Left ventricle myocardium superior (tissue), 1 donor: Measurements from ENCODE around the gene CHST9. TPM values are rescaled to one million over a fixed set of nuclear protein-coding genes. Genes with fewer than 3 reads are reported as not detected.
"Not testable (repeated sequence)": the region's sequence is repeated elsewhere in the genome, so short reads cannot be mapped to it uniquely, and the experiment has no call there.

ENCODE experiments used
- ATAC-seq: fragments of 200-7000 bp; cut with Tn5 transposase; one replicate; pipeline ENCODE4 v1.9.1; 2020; ENCODE audit warnings: mild to moderate bottlenecking, moderate library complexity
- DNase-seq: peaks from one replicate; pipeline ENCODE4 v3.0.0-alpha.2; 2020
- intact Hi-C: fragments of 100-400 bp; cut with micrococcal nuclease; formaldehyde crosslinking; loops from one replicate; pipeline ENCODE4 v1.11.0; 2022
- long read RNA-seq: library from polyadenylated mRNA; unstranded; transcript quantifications from one replicate; pipeline ENCODE4 v2.0.0, GENCODE V29; 2021
- total RNA-seq: library from RNA; stranded (reverse); fragmentation: NEBNext Ultra II Directional; extraction: Animal tissue kit (Norgen Biotek cat#: 25700); gene quantifications from one replicate; pipeline ENCODE4 v1.2.1, GENCODE V29; 2021
- donor health status: DM: no; HTN: yes; CAD: no; lungs with severe emphysema.

The CHST9 gene, protein sequence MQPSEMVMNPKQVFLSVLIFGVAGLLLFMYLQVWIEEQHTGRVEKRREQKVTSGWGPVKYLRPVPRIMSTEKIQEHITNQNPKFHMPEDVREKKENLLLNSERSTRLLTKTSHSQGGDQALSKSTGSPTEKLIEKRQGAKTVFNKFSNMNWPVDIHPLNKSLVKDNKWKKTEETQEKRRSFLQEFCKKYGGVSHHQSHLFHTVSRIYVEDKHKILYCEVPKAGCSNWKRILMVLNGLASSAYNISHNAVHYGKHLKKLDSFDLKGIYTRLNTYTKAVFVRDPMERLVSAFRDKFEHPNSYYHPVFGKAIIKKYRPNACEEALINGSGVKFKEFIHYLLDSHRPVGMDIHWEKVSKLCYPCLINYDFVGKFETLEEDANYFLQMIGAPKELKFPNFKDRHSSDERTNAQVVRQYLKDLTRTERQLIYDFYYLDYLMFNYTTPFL
- total RNA-seq, result 7.0 TPM
- long read RNA-seq, full-length matches to known transcripts, result 13 of 19 reads
- long read RNA-seq, partial matches to known transcripts, result 1 of 19 reads
- long read RNA-seq, other reads (novel, unspliced or antisense), result 5 of 19 reads

DNA sequence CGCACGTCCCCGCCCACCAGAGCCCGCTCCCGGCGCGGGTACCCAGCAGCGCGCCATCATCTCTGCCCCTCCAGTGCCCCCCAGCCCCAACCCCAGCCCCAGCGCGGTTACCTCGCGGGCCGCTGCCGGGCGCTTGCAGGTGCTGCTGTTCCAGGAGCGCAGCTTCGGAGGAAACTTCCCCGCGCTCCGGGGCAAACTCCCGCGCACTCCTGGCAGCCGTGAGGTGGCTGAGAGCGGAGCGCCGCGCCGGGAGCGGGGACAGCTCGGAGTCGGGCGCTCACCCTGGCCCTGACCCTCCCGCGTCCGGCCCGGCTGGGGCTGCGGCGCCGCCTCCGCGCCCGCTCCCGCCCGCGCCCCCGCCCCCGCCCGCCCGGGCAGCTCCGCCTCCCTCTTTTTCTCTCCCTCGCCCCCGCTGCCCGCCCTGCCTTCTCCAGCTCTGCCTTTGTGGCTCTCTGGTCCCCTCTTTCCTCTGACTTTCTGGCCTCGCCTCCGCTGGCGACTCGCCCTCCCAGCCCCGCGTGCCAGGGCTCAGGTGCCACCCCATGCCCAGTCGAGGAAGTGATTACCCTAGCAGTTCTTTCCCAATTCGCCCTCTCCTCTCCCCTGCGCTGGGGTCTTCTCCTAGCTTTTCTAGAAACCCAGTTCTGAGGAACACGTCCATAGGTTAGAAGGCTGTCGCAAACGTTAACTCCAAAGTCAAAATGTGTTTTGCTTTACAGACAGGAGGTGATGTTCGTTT, at the start of gene CHST9:
CHST9 (minus strand) TSS at position 284 of the 739 bp plus-strand sequence. CDS start 42,499 bp downstream, outside the sequence.
- DNase-seq (peak; percentile 70), ATAC-seq (peak; percentile 89)
- intact Hi-C loops, result loop anchor here (5.0 kb wide), 1 partner anchor 168 kb away; no protein-coding TSS in a partner anchor

- ATAC-seq, DNase-seq, intact Hi-C loops: not testable (repeated sequence)
Measured at GRCh38 chr18:27232355-27232754, 47.2 kb upstream of the CHST9 start.

GRCh38 chr18:27231671-27232070, 46.6 kb upstream of the CHST9 start:
- ATAC-seq, intact Hi-C loops, DNase-seq: not testable (repeated sequence)

- DNase-seq, intact Hi-C loops, ATAC-seq: not testable (repeated sequence)
Measured at GRCh38 chr18:27231221-27231620, 46.1 kb upstream of the CHST9 start.

GRCh38 chr18:27227721-27228120, 42.6 kb upstream of the CHST9 start:
- intact Hi-C loops, result no loop called here
- ATAC-seq (no peak), DNase-seq (no peak)

DNA sequence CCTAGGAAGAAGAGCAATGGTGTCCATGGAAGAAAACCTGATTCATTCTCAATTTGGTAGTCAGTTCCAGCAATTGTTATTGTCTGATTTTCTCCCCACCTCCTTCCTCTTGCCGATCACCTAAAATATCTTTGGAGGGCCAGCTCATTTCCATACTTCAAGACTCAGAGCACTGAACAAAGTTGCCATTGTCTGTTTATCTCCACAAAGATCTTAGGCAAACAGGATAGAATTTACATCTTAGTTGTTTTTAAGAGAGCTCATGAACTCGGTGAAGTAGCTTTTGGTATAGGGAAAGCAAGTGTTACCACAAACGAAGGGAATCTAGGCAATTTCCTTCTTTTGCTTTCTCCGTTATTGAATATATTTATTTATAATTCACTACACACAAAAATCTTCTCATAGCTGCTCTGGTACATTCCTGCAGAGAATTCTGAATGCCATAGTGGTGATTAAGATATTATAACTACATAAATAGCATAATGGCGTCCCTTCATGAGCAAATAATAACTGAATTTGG, 41.5 kb upstream of the CHST9 start:
- intact Hi-C loops, result no loop called here
- no peak for DNase-seq
- ATAC-seq, result no peak

- intact Hi-C loops, result no loop called here
- ATAC-seq (no peak), DNase-seq (no peak)
Measured at GRCh38 chr18:27225947-27226481, 40.9 kb upstream of the CHST9 start.

DNA sequence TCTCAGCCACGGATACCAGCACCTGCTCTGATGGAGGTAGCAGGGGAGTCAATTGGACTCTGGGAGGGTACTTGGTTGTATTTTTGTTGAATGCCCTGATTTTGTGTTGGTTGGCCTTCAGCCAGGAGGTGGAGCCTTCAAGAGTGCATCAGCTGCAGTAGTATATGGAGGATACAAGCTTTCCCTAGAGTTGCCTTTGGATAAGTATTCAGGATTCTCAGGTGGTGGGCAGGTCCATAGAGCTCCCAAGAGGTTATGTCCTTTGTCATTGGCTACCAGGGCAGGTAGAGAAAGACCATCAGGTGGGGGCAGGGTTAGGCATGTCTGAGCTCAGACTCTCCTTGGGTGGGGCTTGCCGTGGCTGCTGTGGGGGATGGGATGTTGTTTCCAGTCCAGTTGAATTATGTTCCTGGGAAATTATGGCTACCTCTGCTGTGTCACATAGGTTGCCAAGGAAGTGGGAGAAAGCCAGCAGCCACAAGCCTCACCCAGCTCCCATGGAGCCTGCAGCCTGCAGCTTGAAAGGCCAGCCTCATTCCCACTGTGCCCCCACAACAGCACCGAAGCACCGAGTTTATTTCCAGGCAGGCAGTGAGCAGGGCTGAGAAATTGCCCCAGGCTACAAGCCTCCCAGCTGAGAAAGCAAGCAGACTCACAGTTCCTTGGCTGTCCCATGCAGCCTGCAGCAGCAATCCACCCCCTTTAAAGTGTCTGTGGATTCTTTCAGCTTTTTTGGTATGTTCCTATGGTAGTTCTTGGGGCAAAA, 38.6 kb upstream of the CHST9 start:
- ATAC-seq, result no peak
- intact Hi-C loops, result no loop called here
- DNase-seq, result no peak

- intact Hi-C loops, result no loop called here
Measured at GRCh38 chr18:27214831-27215230, 29.7 kb upstream of the CHST9 start.

DNA sequence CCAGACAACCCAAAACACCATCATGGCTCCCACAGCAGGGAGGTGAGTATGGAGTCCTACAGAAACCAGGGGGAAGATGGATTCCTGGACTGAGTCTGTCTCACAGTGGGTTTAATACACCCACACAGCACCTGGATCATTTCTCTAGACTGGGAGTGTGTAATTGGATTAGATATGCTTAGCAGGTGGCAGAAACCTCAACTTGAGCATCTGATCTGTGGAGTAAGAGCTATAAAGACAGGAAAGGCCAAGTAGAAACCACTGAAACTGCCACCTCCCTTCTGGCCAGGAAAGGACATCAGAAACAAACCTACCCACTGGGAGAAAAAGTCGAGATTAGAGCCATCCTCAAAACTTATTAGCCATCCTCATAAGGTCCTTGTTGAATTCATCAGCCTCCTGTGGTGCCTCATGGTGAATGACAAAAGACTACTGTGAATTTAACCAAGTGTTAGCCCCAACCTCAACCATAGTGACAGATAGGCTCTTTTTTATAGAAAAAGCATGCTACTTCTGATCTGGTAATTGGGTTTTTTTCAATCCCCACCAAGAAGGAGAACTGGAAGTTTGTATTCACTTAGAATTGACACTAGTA, 28.1 kb upstream of the CHST9 start:
- no peak for DNase-seq
- no peak for ATAC-seq
- intact Hi-C loops, result no loop called here

More at GRCh38 chr18:27214831-27215230, 29.7 kb upstream of the CHST9 start:
- no peak for DNase-seq
- no peak for ATAC-seq

DNA sequence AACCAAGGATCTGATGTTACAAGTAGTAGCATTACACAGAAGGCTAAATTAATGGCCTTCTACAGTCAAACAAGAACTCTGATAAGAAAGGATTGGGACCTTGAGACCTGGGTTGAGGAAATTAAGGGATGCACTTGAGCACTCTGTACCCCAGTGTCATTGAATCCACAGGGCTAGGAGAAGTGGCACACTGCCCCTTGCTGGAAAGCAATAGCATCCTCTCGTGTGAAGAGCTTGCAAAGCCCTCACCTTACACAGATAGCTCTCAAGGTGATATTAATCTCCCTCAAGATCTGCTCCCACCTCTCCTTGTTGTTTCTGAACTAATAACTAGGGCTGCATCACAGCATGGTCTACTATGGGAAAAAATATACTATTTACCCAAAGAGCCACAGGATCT, 26.5 kb upstream of the CHST9 start:
- intact Hi-C loops, result no loop called here
- DNase-seq (no peak), ATAC-seq (no peak)

GRCh38 chr18:27206411-27206810, 21.3 kb upstream of the CHST9 start:
- ATAC-seq (no peak), DNase-seq (no peak)
- intact Hi-C loops, result no loop called here

GRCh38 chr18:27202741-27203140, 17.6 kb upstream of the CHST9 start:
- ATAC-seq (no peak), DNase-seq (no peak)
- intact Hi-C loops, result no loop called here

DNA sequence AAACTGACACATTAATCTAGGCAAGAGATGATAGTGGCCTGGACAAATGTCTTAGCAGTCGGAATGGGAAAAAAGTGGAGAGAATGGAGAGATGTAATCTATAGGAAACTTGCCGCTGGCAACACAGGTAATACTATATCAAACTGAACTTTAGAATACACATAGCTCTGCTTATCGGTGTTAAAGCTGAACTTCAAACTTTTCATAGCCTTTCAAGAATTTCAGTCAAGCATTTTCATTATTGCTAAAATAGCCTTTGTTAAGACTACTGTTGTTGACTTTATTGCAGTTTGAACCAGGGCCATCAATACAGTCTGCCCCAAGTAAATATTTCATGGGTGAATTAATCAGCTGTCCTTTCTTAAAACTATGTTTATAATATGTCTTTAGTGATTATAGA, 12.9 kb upstream of the CHST9 start:
- no peak for DNase-seq
- ATAC-seq, result no peak
- intact Hi-C loops, result no loop called here

DNA sequence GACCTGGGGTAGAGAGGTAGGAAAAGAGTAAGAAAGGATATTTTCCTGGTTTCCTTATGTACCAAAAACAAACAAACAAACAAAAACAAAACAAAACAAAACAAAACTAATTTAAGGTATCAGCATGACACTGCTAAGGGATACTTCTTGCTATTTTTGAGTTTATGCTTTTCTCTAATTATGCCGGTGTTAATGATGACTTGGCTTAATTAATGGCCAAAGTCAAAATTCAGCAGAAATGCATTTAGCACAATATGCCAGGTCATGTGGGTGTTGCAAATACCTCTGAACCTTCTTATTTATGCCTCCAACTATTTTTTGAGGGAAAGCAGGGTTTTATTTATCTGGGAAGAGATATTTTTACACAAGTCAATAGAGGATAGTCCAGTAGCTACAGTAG, 3.2 kb upstream of the CHST9 start:
- ATAC-seq (no peak), DNase-seq (no peak)
- intact Hi-C loops, result loop anchor here (5.0 kb wide), 1 partner anchor 171 kb away; no protein-coding TSS in a partner anchor

DNA sequence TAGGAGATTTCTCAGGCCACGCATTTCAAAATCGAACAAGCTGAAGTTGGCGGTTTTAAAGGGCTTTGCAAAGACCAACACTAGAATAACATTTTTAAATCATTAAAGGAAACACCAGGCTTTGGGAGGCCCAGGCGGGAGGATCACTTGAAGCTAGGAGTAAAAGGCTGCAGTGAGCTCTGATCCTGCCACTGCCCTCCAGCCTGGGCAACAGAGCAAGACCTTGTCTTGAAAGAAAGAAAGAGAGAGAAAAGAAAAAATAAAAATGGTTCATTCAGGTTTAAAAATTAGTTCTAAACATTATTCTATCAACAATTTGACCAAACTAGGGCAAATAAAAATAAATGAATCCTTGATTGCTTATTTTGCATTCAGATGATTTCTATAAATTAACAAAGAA, 789 bp upstream of the CHST9 start:
- intact Hi-C loops, result loop anchor here (5.0 kb wide), 1 partner anchor 169 kb away; no protein-coding TSS in a partner anchor
- no peak for ATAC-seq
- no peak for DNase-seq

DNA sequence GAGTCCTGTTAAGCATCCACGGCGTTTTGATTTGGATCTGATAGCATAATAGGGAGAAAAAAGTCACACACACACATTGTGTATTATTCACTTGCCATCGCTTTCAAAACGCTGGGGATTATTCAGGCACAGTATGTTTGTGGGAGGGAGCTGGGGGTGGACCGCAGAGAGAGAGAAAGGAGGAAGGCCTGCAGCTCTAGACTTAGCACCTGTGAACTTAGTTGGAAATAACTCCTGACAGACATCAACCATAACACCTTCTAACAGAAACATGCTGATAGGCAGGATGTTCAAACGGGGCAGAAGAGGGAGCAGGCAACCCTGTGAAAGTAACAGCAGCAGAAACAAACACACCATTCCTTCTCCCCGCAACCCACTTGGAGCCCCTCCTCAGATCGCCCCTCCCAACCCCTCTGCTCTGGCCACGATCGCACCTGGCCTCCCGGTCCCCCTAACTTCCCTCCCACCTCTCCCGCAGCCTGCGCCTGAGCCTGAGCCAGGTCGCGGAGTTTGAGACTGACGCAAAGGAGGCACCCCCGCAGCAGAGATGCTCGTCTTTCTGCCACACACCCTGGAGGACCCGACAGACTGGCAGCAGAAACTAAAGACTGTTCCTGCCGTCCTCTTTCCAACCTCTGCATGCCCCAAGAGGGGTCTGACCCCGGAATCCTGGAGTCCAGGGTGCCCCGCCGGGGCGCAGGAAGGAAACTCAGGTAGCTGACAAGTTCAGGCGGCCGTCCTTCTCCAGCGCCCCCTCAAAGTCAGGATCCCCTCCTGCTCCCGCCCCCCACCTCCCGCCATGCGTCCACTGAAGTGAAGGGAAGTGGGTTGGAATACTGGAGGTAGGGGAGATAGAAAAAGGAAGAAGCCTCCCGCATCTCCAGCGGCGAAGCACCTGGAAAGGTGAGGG, 738 bp downstream of the CHST9 start:
- peak; percentile 27 for DNase-seq
- intact Hi-C loops, result loop anchor here (5.0 kb wide), 1 partner anchor 167 kb away; no protein-coding TSS in a partner anchor

More for the DNA sequence above, 738 bp downstream of the CHST9 start:
- peak; percentile 46 for ATAC-seq
